Activated naive CD8-positive, alpha-beta T cell treated with anti-CD3 and anti-CD28 coated beads, Interleukin-2, amount 10 ng/mL, durations not matched to agents 7 days and 5 days (primary cell): ENCODE measurements around the gene GPR26. TPM values are rescaled to one million over a fixed set of nuclear protein-coding genes. Genes with fewer than 3 reads are reported as not detected.

Experiments
- ATAC-seq: fragments of 150-1000 bp; cut with Tn5 transposase; one replicate; pipeline ENCODE4 v1.10.0; 2021; ENCODE audit warnings: low read depth, moderate library complexity
- POLR2A ChIA-PET: fragments of 350-600 bp; sonication (Branson Sonifier 250); formaldehyde crosslinking; loops from one replicate; lab custom pipeline; 2021; ENCODE audit warnings: antibody characterized with exemption; lab: Charles Lee
- DNase-seq: peaks from one replicate; pipeline ENCODE4 v3.0.0; 2021
- H3K27ac Mint-ChIP-seq: one replicate; pipeline ENCODE4 v1.8.0; 2022; ENCODE audit warnings: mild to moderate bottlenecking, mixed read lengths
- H3K27me3 Mint-ChIP-seq: one replicate; pipeline ENCODE4 v1.8.0; 2022; ENCODE audit warnings: mild to moderate bottlenecking, moderate library complexity, mixed read lengths
- H3K36me3 Mint-ChIP-seq: one replicate; pipeline ENCODE4 v1.8.0; 2021; ENCODE audit warnings: mild to moderate bottlenecking, mixed read lengths
- H3K4me1 Mint-ChIP-seq: one replicate; pipeline ENCODE4 v1.8.0; 2021; ENCODE audit warnings: mixed read lengths
- H3K4me3 Mint-ChIP-seq: one replicate; pipeline ENCODE4 v1.8.0; 2022; ENCODE audit warnings: mild to moderate bottlenecking, moderate library complexity, mixed read lengths
- H3K9me3 Mint-ChIP-seq: one replicate; pipeline ENCODE4 v1.8.0; 2021; ENCODE audit warnings: mixed read lengths
- total RNA-seq, 2 experiments: library from RNA; stranded (reverse); gene quantifications; one replicate each; pipeline ENCODE4 v1.2.3, GENCODE V29; 2021

GPR26 gene
- total RNA-seq, 2 experiments from 2014 or later = not detected

DNA sequence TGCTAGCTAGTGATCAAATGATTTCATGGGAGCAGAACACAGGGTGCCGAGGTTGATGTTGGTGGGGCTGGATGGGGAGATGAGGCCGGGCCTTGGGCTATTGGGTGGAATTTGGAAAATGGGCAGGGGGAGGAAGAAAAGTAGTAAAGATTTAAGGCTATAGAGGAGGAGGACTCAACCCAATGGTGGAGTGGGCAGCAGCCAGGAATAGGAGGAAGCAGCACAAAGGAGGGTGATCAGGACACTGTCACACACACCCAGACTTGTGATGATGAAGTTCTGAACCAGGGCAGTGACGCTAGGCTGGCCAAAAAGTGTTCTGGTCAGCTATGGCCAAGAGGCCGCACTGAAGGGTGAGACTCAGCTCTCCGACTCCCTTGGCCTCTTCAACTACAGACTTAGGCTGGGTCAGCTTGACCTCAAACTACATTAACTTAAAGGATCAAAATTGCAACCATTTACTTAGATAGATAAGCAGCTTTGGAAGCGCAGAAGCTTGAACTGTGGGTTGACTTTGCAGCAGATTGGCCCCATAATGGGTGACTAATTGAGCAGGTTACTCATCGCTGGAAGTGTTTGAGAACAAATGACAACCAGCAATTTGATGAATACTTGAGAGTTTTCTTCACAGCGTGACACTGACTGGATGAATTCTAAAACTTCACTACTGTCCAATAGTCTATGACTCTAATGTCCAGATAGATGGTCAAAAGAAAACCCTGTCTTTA, 29.4 kb upstream of the GPR26 start:
- Mint-ChIP-seq H3K4me3 (no peak overlapping the region), H3K27me3 (no peaks in the 10 kb centered on the region), H3K4me1 (no peaks in the 10 kb centered on the region), H3K9me3 (no peaks in the 10 kb centered on the region), H3K36me3 (no peaks in the 10 kb centered on the region), H3K27ac (no peak overlapping the region)
- POLR2A ChIA-PET = no interaction called here
- ATAC-seq (no peak), DNase-seq (no peak)

DNA sequence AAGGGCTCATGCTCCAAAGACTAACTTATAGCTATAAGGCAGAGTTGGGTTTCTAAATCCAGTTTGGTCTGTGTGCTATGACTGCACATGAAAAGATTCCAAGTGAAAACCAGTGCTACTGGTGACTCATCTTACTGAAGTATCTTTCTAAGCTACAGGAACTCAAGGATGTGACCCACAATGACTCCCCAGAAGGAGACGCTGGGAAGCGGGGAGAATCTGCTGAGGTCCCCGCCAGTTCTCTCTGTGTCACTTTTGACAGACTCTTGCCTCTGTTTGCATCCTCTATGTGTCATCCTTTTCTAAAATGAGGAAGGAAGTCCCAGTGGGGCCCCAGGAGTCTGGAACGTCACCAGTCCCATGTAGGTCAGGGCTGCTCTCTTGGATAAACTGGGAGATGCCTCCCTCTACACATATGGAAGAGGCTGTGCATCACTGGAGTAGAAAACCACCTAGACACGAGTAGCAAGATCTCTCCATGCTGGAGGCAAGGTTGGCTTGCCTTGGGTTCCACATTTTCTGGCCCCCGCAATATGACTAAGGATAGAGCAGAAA, 28.8 kb upstream of the GPR26 start:
- Mint-ChIP-seq H3K27me3 (no peaks in the 10 kb centered on the region), H3K36me3 (no peaks in the 10 kb centered on the region), H3K27ac (no peak overlapping the region), H3K4me3 (no peak overlapping the region), H3K4me1 (no peaks in the 10 kb centered on the region), H3K9me3 (no peaks in the 10 kb centered on the region)
- ATAC-seq (no peak), DNase-seq (no peak)
- POLR2A ChIA-PET = no interaction called here

DNA sequence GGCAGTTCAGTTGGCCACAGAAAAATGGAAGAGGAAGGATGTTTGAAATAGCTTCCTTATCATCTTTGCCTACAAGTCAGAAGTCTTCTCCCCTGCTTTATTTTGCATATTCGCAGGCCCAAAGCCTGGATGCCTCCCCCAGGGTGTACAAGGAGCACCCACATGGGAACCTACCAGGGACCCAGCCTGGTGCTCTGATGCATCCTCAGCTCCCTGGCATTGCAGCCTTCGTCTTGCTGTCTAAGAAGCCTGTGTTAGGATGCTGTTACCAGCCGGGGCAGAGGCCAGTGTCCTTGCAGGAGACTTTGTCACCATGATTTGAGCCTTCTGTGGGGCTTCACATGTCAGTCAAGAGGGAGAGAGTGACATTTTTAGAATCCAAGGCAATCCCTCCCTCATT, 27.0 kb upstream of the GPR26 start:
- Mint-ChIP-seq H3K4me1 (no peaks in the 10 kb centered on the region), H3K27ac (no peak overlapping the region), H3K4me3 (no peak overlapping the region), H3K27me3 (no peaks in the 10 kb centered on the region), H3K9me3 (no peaks in the 10 kb centered on the region), H3K36me3 (no peaks in the 10 kb centered on the region)
- no peak for DNase-seq
- ATAC-seq = no peak
- POLR2A ChIA-PET = no interaction called here

DNA sequence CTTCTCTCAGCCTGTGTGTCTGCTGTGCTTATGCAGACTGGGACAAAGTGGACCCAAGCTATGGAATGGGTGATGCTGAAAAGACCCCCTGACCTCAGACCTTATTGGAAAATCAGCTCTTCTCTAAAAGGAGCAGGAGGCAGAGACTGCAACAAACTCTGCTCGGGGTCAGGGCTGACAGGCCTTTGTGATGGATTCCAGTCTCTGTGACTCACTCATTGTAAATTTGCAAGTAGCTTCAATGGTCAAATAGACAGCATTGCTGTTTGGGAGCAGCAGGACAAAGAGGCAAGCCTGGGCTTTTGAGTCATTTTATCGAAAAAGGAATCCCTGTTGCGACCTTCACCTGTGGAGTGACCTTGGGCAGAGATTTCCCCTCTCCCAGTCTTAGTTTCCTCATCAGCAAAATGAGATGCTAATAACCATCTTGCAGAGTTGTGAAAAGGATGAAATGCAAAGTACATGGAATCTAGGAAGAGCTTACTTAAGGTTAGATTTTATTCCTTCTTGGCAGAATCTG, 26.1 kb upstream of the GPR26 start:
- H3K36me3 Mint-ChIP-seq = no peaks in the 10 kb centered on the region
- ATAC-seq = no peak
- no peak overlapping the region for H3K27ac Mint-ChIP-seq
- no peaks in the 10 kb centered on the region for H3K27me3 Mint-ChIP-seq
- POLR2A ChIA-PET = no interaction called here
- no peaks in the 10 kb centered on the region for H3K4me1 Mint-ChIP-seq
- H3K4me3 Mint-ChIP-seq = no peak overlapping the region
- no peaks in the 10 kb centered on the region for H3K9me3 Mint-ChIP-seq
- no peak for DNase-seq

- no peak overlapping the region for H3K4me3 Mint-ChIP-seq
- DNase-seq (no peak), ATAC-seq (no peak)
- H3K36me3 Mint-ChIP-seq = no peaks in the 10 kb centered on the region
- H3K9me3 Mint-ChIP-seq = no peaks in the 10 kb centered on the region
- H3K4me1 Mint-ChIP-seq = no peaks in the 10 kb centered on the region
- no peaks in the 10 kb centered on the region for H3K27me3 Mint-ChIP-seq
- POLR2A ChIA-PET = no interaction called here
- H3K27ac Mint-ChIP-seq = no peak overlapping the region
Measured at GRCh38 chr10:123642293-123642692, 23.9 kb upstream of the GPR26 start.

GRCh38 chr10:123642697-123643096, 23.5 kb upstream of the GPR26 start:
- no peaks in the 10 kb centered on the region for H3K36me3 Mint-ChIP-seq
- H3K27me3 Mint-ChIP-seq = no peaks in the 10 kb centered on the region

GRCh38 chr10:123643315-123643714, 22.8 kb upstream of the GPR26 start:
- no peak for DNase-seq
- Mint-ChIP-seq H3K36me3 (no peaks in the 10 kb centered on the region), H3K9me3 (no peaks in the 10 kb centered on the region), H3K27me3 (peaks cover 2% of the 10 kb centered on the region), H3K4me3 (no peak overlapping the region), H3K27ac (no peak overlapping the region), H3K4me1 (no peaks in the 10 kb centered on the region)
- POLR2A ChIA-PET = no interaction called here
- no peak for ATAC-seq

More at GRCh38 chr10:123642697-123643096, 23.5 kb upstream of the GPR26 start:
- ATAC-seq (no peak), DNase-seq (no peak)
- POLR2A ChIA-PET = no interaction called here
- H3K9me3 Mint-ChIP-seq = no peaks in the 10 kb centered on the region
- H3K4me1 Mint-ChIP-seq = no peaks in the 10 kb centered on the region
- H3K4me3 Mint-ChIP-seq = no peak overlapping the region
- no peak overlapping the region for H3K27ac Mint-ChIP-seq

DNA sequence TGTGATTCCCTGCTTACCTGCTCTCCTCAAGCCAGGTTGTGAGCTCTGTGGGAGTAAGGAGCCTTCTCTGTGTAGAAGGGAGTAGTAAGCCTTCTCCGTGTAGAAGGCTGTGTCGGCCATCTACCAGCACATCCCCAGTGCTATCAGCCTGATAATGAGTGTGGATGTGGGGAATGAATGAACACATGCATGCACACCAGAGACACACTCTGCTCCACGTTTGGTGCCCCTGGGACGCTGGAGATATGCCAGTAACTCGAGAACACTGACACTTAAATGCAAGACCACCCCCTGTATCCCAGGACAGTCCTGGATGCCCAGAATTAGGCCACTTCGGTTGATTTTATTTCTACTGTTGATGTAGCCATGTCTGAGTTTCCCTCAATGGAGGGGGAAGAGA, 21.1 kb upstream of the GPR26 start:
- no peak for DNase-seq
- Mint-ChIP-seq H3K4me3 (no peak overlapping the region), H3K27me3 (peaks cover 5% of the 10 kb centered on the region), H3K36me3 (no peaks in the 10 kb centered on the region), H3K27ac (no peak overlapping the region), H3K9me3 (no peaks in the 10 kb centered on the region), H3K4me1 (no peaks in the 10 kb centered on the region)
- ATAC-seq = no peak
- POLR2A ChIA-PET = no interaction called here

- Mint-ChIP-seq H3K27ac (no peak overlapping the region), H3K27me3 (peaks cover 5% of the 10 kb centered on the region), H3K4me3 (no peak overlapping the region), H3K4me1 (no peaks in the 10 kb centered on the region), H3K9me3 (no peaks in the 10 kb centered on the region), H3K36me3 (no peaks in the 10 kb centered on the region)
- no peak for DNase-seq
- POLR2A ChIA-PET = no interaction called here
- ATAC-seq = no peak
Measured at GRCh38 chr10:123645615-123646014, 20.5 kb upstream of the GPR26 start.

- Mint-ChIP-seq H3K4me1 (no peaks in the 10 kb centered on the region), H3K27ac (no peak overlapping the region), H3K4me3 (no peak overlapping the region), H3K9me3 (no peaks in the 10 kb centered on the region), H3K36me3 (no peaks in the 10 kb centered on the region), H3K27me3 (peaks cover 7% of the 10 kb centered on the region)
- DNase-seq = no peak
- no peak for ATAC-seq
- POLR2A ChIA-PET = no interaction called here
Measured at GRCh38 chr10:123648595-123648994, 17.6 kb upstream of the GPR26 start.

DNA sequence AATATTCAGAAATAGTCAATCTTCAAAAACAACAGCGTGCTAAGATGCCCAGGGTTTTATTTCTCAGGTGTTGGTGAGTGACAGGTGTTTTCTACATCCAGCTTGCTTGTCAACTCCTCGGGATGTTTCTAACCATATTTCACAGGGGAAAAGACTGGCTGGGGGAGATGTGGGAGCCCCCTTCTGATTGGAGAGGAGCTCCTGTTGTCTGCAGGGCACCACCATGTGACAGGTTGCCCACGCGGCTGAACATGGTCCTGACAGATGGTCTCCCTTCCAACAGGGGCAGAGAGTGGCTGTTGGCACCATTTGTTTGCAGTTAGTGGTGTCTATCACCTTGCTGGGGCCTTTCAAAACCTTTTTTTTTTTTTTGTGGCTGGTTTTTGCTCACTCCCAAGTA, 16.5 kb upstream of the GPR26 start:
- H3K27ac Mint-ChIP-seq = no peak overlapping the region
- H3K36me3 Mint-ChIP-seq = no peaks in the 10 kb centered on the region
- POLR2A ChIA-PET = no interaction called here
- ATAC-seq = no peak
- H3K27me3 Mint-ChIP-seq = peaks cover 10% of the 10 kb centered on the region
- H3K9me3 Mint-ChIP-seq = no peaks in the 10 kb centered on the region
- DNase-seq = no peak
- no peak overlapping the region for H3K4me3 Mint-ChIP-seq
- H3K4me1 Mint-ChIP-seq = no peaks in the 10 kb centered on the region

GRCh38 chr10:123651421-123652047, 14.6 kb upstream of the GPR26 start:
- H3K4me1 Mint-ChIP-seq = no peaks in the 10 kb centered on the region
- DNase-seq = no peak
- no peaks in the 10 kb centered on the region for H3K36me3 Mint-ChIP-seq
- no peak overlapping the region for H3K27ac Mint-ChIP-seq
- POLR2A ChIA-PET = no interaction called here
- ATAC-seq = no peak
- peaks cover 10% of the 10 kb centered on the region for H3K27me3 Mint-ChIP-seq
- H3K9me3 Mint-ChIP-seq = no peaks in the 10 kb centered on the region
- H3K4me3 Mint-ChIP-seq = no peak overlapping the region

DNA sequence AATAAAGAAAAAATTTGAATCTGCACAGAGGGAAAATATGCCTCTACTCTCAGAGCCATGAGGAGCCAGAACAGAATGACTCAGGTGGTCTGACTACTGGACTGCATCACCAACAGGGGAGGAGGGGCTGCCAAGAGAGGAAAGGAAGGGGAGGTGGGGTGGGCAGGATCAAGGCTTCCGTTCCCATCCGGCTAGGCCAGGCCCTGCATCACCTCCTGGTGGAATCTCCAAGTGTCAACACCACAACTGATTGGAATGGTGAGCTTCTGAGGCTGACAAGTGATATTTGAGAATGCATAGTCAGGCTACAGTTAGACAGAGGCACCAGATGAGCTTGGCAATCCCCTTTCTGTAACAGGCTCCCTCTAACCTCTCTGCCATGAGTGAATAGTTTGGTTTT, 10.4 kb upstream of the GPR26 start:
- Mint-ChIP-seq H3K36me3 (no peaks in the 10 kb centered on the region), H3K4me3 (no peak overlapping the region), H3K27me3 (peaks cover 5% of the 10 kb centered on the region), H3K9me3 (no peaks in the 10 kb centered on the region), H3K4me1 (no peaks in the 10 kb centered on the region), H3K27ac (no peak overlapping the region)
- DNase-seq (no peak), ATAC-seq (no peak)
- POLR2A ChIA-PET = no interaction called here

DNA sequence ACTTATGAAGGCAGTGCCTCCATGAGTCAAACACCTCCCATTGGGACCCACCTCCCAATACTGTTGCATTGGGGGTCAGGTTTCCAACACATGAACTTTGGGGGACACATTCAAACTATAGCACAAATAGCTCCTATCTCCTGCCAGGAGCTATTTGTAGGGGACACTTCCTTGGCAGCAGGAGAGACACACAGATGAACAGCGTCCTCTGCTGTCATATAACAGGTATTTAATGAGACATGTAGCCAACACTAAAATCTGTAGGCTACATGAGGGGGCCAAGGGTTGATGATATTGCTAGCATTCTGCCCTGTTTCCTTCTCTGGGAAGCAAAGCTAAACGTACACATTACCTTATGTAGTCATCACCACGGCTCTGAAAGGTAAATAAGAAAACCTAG, 2.6 kb upstream of the GPR26 start:
- no peak overlapping the region for H3K4me3 Mint-ChIP-seq
- peaks cover 13% of the 10 kb centered on the region for H3K27me3 Mint-ChIP-seq
- ATAC-seq (no peak), DNase-seq (no peak)
- no peaks in the 10 kb centered on the region for H3K4me1 Mint-ChIP-seq
- H3K27ac Mint-ChIP-seq = no peak overlapping the region
- no peaks in the 10 kb centered on the region for H3K36me3 Mint-ChIP-seq
- POLR2A ChIA-PET = no interaction called here
- peaks cover 2% of the 10 kb centered on the region for H3K9me3 Mint-ChIP-seq
